HG03432 (cell line): ENCODE results near the gene ZNF90.
"Not testable (repeated sequence)": the region's sequence is repeated elsewhere in the genome, so short reads cannot be mapped to it uniquely, and the experiment has no call there.

ENCODE experiments used
- ATAC-seq: cut with Tn5 transposase; IDR thresholded peaks from one replicate; pipeline ENCODE4 v1.9.1; 2021; ENCODE audit warnings: mild to moderate bottlenecking, moderate library complexity; ENCODE audit not compliant: unreplicated experiment

Gene ZNF90

DNA sequence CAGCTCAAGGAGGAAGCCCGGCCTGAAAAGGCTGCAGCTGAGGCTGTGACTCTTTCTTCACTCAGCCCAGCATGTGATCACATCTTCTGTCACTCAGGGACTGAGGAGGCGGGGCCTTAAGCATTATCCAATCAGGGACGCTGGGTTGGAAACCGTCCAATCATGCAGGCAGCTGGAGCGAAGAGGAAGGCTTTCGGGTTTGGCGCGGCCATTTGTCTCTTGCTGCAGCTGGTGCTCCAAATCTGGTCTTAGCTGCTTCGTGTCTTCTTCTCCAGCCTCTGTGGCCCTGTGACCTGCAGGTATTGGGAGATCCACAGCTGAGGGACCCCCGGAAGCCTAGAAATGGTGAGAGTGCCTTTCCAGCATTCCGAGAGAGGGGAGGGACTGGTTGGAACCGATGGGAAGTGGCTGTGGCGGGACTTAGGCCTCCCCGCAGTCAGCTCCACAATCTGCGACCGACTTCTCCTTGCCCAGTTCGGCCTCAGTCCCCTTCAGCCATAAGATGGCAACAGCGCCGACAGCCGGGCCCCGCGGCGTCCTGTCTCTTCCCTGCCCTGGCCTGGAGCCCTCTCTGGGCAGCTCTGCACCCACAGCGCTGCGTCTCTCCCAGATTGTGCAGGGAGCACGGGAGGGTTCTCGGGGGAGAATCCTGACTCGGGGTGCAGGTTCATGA is at the start of gene ZNF90:
ZNF90 (plus strand) TSS at position 210 of the 673 bp plus-strand sequence; CDS start at position 343, 133 bp downstream.
- ATAC-seq: peak; percentile 93

DNA sequence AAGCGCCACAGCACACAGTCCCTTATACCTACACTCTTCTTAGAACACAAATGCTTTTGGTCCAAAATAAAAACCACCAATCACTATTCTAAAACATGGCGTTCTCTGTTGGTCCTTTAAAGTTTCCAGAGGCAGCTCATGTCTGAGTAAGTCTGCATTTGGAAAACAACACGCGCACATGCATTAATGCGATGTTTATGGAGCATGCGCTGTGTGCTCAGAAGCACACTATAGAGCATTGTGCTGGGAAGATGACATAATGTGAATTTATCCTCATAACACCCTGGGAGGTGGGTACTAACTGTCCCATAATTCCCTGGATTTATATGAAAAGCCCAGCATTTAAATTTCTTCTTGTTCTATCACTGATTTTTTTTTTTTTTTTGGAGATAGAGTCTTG is 49.2 kb upstream of the ZNF90 start:
- ATAC-seq: no peak

DNA sequence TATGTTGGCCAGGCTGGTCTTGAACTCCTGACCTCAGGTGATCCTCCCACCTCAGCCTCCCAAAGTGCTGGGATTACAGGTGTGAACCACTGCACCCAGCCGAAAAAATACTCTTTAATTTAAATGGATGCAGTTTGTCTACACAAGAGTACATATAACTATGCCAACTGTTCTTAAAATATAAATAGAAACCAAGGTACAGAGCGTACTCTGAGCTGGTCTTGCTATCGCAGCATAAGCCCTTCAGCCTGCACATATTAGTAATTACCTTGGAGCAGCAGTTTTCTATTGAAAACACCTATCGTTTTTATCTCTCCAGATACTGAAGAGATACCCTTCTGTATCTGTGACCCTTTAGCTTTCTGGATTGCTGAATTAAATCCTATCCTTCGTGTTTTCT is 41.9 kb upstream of the ZNF90 start:
- ATAC-seq: no peak

DNA sequence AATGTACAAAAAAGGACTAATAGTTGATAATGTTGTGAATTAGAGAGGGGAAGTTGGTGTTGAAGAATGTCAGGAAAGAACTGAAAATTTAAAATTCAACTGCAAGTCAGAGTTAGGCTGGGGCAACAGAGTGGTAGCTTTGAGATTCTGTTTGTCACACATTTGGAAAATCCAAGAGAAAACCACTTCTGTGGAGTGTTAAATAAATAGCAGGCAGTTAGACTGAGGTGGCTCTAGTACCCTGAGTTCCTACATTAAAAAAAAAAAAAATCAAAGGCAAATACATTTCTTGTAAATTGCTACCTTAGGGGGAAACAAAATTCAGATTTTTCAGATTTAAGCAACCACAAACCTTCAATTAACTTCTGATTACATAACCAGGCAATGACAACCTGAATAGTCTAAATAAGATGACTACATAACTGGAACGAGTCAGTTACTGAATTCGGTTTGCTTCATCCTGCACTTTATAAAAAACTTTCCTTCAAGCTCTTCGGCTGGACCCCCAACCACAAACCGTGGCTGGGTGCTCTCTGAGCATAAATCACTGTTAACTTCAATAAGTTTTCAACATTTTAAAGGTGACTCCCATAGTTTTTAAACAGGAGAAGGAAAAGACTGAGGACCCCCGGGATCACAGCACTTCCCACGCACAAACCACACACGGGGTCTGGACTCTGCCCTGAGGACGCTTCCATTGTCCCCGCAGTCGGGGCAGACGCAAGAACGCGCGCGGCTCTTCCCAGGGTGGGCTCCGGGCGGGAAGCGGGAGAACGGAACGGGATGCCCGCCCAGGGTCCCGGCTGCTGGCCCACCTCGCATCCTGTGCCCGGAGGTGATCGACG is 39.2 kb upstream of the ZNF90 start:
- ATAC-seq: peak; percentile 4

DNA sequence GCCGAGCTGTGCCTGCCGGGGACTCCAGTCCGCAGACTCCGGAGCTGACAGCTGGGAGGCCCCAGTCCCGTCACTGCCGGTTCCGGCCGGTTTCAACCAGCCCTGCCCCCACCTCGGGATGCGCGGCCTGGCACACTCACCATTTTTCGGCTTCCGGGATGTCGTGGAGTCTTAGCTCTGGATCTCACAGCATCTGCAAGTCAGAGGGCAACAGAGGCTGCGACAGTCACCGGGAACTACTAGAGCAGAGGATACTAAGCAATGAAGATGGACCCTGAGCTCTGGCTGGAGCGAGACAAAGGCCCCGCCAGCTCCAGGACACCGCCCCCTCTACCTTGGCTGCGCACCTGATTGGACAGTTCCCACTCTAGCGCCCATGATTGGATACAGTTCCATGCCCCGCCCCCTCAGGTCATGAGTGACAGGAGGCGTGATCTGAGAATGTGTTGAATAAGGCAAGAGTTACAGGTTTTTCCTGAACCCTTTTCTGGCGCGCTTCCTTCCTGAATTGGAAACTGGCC is 38.5 kb upstream of the ZNF90 start, which contains the start of gene ZNF682:
ZNF682 (minus strand) TSS at position 303 of the 521 bp plus-strand sequence; CDS start at position 143, 160 bp downstream.
- peak; percentile 98 for ATAC-seq

DNA sequence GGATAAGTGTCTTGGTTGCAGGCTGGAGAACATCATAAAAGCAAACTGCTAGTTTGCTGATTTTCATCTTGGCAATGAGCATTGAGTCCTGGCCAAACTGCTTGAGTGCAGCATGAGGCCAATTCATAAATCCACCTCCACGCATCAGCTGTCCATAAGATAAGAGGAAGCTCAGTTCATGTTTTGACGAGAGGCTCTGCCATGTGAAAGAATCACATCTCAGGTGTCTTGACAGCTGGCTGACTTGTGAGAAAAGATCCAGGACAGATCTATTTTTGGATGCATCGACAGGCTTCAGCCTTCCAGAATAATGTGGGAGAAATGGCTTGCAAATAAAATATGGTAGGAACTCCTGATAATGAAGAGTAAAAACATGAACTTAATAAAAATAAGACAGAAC is 33.1 kb upstream of the ZNF90 start:
- no peak for ATAC-seq

DNA sequence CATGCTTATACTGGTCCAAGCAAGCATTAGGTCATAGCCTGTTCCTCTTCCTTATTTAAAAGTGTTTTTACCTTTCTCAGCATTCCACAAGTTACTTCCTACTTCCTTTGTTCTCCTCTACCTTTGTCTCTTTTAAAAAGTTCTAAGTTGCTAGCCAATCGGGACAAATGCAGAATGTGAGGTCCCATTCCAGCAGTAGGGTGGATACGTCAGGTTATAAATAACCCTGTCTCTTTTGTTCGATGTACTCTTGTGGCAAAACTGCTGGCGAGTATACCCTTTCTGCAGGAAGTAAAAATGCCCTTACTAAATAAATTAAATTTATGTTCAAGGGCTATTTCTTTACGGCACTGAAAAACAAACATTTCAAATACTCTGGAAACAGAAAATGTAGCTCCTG is 32.1 kb upstream of the ZNF90 start:
- not testable (repeated sequence) for ATAC-seq

DNA sequence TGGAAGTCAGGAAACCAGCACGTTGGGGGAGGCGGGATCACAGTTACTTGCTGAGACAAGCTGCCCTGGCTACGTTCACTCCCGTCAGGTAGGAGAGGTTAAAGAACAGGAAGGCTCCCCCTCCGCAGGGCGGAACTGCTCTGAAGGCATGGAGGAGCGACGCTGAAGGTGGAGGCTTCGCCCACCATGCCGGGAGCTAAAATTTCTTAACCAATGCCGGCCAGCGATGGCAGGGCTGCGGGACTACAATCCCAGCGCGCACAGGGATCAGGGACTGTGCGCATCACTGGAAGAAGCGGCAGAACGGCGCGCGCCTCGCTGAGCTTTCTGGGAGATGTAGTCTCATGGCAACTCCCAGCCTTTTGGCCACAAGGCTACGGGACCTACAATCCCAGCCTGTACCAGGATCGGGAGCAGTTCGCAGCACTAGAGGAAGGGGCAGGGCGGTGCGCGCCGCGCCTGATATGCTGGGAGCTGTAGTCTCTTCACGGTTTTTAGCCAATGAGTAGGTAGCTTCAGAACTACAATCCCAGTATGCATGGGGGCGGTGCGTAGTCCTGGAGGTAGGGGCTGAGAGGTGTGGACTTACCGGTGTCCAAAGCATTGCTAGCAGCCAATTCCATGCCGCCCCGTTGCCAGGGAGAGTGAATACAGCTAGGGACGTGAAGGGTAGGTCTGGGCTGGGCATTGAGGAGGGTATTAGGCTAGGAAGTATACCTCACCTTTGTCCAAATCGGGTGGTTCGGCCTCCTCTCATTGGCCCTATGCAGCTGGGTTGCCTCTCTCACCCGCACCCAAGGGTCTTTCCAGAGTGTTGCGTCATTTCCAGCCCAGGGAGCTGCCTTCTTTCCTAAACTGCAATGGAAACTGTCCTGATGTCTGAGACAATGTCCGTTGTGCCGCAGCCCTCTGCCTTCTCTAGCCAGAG is 25.7 kb upstream of the ZNF90 start:
- peak; percentile 96 for ATAC-seq

DNA sequence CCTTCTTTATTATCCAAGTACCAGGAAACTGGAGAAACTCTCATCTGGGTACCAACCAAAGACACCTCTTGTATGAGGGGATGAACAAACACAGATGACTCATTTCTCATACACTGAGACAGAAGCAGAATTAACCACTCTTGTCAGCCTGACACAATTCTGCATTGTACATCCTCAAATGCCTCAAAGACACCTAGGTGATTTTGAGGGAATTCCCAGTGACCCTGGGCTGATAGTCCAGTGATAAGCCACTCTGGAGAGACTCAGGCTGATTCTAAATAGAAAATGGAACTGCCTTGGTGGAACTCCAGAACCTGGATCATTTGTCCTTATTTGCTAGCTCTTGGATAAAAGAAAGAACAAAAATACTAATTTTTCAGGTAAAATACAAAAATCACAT is 19.1 kb upstream of the ZNF90 start:
- ATAC-seq: not testable (repeated sequence)

DNA sequence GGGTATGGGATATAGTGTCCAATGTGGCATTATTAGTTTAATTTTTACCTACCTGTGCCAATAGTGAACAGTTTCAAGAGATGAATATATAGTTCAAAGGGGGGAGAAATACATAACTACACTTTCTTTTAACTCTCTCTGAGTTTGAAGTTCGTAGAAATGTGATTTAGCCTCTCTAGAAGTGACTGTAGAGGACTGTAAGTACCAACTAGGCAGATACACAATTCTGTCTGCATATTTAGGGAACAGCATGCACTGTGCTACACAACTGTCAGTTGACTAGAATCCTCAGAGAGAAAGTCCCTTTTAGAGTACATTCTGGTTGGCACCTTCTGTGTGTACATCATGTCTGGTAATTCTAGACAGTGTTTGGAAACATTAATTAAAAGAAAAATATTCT is 17.5 kb upstream of the ZNF90 start:
- ATAC-seq: no peak

DNA sequence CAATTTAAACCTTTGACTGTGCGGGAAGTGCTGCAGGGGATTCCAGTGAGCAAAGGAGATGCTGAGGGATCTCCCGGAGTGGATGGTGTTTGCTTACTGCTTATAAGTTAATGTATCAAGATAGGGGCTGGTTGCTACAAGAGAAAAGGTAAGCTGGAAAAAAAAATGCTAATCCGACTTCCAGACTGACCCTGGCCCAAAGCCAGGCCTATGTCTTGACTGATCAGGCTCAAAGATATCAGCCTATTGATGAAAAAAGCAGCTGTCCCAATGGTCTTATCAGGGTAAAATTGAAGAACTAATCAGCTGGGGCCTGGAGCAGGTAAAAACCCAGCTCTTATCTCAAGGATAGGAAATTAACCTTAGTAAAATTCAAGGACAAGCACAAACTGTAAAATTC is 10.9 kb upstream of the ZNF90 start:
- ATAC-seq: no peak

DNA sequence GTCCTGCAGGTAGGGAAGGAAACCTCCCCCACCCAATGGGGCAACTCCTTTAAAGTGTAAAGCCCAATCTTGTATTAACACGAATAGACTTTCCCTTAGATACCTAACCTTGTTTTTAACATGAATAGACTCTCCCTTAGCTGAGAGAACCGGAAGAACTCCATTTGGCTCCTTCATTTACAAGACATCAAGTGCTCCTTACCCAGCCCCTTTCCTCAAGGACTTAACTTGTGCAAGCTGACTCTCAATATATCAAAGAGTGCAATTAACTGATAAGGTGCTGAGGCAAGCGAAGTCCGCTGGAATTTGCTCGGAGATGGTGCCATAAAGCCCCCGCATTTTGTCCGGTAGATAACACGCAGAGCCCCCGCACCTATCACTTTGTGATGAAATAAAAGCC is 9.9 kb upstream of the ZNF90 start:
- no peak for ATAC-seq

DNA sequence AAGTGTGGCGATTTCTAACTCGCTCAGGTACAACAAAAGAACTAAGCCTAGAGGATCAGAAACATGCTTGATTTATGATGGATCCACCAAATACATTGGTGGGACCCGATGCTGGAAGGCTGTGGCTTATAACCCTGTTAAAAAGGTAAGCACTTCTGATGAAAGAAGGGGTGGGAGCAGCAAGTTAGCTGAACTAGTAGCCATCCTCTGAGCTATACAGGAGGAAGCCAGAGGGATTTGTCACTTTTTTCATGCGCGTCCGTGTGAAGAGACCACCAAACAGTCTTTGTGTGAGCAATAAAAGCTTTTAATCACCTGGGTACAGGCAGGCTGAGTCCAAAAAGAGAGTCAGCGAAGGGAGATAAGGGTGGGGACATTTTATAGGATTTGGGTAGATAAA is 9.2 kb upstream of the ZNF90 start:
- not testable (repeated sequence) for ATAC-seq

DNA sequence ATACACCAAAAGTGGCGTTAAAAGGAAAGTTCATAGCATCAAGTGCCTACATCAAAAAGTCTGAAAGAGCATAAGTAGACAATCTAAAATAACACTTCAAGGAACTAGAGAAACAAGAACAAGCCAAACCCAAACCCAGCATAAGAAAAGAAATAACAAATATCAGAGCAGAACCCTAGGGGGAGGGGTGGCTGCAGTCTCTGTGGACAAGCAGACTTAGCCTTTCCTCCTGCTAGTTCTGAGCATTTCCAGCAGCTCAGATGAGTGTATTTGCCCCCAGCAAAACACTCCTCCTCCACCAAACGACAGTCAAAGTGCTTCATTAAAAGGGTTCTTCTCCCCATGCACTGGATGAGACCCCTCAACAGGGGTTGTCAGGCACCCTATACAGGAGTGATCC is 7.1 kb upstream of the ZNF90 start:
- ATAC-seq: no peak

DNA sequence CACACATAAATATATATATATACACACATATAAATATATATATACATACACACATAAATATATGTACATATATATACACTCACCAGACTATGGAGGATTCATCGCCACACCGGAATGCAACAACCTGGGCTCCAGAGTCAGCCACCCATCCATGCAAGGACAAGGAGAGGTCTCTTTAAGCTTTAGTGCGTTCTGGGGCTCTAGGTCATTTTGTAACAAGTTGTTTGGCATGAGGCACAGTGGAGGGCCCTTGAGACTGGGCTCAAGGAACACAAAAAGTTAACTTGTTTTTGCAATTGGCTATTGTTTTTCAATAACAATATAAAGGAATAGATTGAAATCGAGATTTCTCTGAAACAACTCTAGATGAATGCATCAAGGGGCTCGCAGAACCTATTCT is 4.9 kb upstream of the ZNF90 start:
- ATAC-seq: no peak

DNA sequence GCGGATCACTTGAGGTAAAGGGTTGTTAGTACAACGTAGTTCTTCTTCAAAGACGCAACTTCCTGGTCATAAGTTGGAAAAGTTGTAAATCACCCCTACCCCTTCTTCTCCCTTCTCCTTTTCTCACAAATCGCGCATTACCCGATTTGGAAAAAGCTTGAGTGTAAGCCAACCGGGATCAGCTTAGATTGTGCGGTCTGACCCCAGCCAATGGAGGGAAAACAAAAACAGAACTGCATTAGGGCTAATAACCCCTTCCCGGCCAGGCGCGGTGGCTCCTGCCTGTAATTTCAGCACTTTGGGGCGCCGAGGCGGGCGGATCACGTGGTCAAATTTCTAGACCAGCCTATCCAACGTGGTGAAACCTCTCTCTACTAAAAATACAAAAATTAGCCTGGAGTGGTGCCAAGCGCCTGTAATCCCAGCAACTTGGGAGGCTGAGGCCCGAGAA is 806 bp downstream of the ZNF90 start:
- peak; percentile 9 for ATAC-seq

DNA sequence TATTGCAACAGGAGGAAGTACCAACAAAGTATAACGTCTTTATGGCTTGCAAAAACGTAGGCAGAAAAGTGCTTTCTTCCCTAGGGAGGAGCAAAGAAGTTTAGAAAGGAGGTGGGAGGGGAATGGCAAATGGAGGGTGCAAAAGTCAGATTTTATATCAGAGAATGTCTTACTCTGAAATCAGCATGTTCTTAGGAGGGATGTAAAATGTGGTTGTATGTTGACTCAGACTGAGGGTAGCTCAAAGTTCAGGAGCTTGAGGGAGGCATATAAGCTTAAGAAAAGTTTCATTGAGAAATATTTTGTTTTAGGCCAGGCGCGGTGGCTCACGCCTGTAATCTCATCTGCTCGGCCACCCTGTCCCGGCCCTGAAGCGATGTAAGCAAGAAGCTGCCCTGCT is 1.7 kb downstream of the ZNF90 start:
- no peak for ATAC-seq

DNA sequence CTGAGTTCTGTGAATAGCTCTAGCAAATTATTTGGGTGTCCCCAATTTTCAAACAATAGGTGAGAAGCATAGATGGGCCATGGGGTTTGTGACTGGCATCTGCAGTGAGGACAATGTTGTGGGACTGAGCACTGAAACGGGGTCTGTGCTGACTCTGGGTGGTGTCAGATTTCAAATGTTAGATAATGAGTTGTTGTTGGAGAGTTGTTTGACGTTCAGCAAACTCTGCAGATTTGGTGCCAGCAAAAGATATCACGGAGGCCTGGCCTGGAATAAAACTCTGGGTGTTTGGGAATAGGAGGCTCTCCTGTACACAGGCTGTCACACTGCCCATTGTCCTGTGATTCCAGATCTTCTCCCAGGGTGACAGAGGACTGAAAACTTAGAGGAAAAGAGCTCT is 2.9 kb downstream of the ZNF90 start:
- no peak for ATAC-seq

DNA sequence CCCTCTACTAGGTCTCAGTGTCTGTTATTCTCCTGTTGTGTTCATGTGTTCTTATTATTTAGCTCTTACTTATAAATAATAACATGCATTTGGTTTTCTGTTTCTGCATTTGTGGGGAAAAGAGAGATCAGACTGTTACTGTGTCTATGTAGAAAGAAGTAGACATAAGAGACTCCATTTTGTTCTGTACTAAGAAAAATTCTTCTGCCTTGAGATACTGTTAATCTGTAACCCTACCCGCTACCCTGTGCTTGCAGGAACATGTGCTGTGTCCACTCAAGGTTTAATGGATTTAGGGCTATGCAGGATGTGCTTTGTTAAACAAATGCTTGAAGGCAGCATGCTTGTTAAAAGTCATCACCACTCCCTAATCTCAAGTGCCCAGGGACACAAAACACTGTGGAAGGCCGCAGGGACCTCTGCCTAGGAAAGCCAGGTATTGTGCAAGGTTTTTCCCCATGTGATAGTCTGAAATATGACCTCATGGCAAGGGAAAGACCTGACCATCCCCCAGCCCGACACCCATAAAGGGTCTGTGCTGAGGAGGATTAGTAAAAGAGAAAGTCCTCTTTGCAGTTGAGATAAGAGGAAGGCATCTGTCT is 4.5 kb downstream of the ZNF90 start:
- not testable (repeated sequence) for ATAC-seq

DNA sequence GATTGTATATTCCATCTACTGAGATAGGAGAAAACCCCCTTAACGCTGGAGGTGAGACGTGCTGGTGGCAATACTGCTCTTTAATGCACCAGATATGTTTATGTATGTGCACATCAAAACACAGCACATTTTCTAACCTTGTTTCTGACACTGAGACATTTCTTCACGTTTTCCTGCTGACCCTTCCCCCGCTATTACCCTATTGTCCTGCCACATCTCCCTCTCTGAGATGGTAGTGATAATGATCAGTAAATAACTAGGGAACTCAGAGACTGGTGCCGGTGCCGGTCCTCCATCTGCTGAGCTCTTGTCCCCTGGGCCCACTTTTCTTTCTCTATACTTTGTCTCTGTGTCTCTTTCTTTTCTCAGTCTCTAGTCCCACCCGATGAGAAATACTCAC is 5.1 kb downstream of the ZNF90 start:
- ATAC-seq: not testable (repeated sequence)
